OCI-LY3 (cell line): ENCODE measurements around the gene CHRD.

ENCODE experiments used
- EZH2phosphoT487 ChIP-seq: fragments of 200-600 bp; shearing (Covaris generic); IDR thresholded peaks from 2 replicates; pipeline ENCODE4 v1.6.1; 2018; ENCODE audit warnings: antibody characterized with exemption, mixed run types, low read depth
- TF ChIP-seq, protein P1 (sequence below): fragments of 200-600, 300-600 bp; sonication (generic); IDR thresholded peaks from 2 replicates; pipeline ENCODE4 v1.5.1; 2014; ENCODE audit warnings: antibody characterized with exemption, low read length, low read depth

DNA sequence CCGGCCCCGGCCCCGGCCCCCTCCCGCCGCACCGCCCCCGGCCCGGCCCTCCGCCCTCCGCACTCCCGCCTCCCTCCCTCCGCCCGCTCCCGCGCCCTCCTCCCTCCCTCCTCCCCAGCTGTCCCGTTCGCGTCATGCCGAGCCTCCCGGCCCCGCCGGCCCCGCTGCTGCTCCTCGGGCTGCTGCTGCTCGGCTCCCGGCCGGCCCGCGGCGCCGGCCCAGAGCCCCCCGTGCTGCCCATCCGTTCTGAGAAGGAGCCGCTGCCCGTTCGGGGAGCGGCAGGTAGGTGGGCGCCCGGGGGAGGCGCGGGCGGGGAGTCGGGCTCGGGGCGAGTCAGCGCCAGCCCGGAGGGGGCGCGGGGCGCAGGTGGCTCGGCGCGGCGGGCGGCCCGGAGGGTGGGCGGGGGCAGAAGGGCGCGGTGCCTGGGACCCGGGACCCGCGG, 352 bp downstream of the CHRD start:
- TF ChIP-seq, protein P1, sequence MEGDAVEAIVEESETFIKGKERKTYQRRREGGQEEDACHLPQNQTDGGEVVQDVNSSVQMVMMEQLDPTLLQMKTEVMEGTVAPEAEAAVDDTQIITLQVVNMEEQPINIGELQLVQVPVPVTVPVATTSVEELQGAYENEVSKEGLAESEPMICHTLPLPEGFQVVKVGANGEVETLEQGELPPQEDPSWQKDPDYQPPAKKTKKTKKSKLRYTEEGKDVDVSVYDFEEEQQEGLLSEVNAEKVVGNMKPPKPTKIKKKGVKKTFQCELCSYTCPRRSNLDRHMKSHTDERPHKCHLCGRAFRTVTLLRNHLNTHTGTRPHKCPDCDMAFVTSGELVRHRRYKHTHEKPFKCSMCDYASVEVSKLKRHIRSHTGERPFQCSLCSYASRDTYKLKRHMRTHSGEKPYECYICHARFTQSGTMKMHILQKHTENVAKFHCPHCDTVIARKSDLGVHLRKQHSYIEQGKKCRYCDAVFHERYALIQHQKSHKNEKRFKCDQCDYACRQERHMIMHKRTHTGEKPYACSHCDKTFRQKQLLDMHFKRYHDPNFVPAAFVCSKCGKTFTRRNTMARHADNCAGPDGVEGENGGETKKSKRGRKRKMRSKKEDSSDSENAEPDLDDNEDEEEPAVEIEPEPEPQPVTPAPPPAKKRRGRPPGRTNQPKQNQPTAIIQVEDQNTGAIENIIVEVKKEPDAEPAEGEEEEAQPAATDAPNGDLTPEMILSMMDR = no peak
- no peak for TF ChIP-seq EZH2phosphoT487
